Measurements from ENCODE around the gene ARIH2. TPM values are rescaled to one million over a fixed set of nuclear protein-coding genes. Genes with fewer than 3 reads are reported as not detected.

The ARIH2 gene
- polyA plus RNA-seq, 1 donor, result 63.2 TPM

DNA sequence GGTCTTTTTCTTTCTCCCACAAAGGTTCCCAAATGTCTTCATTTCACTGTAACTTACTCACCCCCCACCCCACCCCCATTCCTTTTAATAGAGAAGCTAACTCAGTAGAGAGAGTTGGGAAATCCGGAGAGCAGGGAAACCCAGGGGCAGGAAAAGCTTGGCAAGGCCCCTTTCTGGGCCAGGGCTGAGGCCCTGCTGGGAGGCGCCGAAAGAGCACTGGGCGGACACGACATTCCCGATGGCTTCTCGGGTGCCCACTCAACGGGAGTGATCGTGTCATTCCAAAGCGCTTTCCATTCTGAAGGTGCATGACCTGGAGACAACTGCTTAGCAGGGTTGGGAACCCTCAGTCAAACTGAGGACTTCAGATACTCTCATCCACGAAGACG lies 101.3 kb downstream of the ARIH2 start:
- DNase-seq (ENCODE audit: low read depth), result no peak

DNA sequence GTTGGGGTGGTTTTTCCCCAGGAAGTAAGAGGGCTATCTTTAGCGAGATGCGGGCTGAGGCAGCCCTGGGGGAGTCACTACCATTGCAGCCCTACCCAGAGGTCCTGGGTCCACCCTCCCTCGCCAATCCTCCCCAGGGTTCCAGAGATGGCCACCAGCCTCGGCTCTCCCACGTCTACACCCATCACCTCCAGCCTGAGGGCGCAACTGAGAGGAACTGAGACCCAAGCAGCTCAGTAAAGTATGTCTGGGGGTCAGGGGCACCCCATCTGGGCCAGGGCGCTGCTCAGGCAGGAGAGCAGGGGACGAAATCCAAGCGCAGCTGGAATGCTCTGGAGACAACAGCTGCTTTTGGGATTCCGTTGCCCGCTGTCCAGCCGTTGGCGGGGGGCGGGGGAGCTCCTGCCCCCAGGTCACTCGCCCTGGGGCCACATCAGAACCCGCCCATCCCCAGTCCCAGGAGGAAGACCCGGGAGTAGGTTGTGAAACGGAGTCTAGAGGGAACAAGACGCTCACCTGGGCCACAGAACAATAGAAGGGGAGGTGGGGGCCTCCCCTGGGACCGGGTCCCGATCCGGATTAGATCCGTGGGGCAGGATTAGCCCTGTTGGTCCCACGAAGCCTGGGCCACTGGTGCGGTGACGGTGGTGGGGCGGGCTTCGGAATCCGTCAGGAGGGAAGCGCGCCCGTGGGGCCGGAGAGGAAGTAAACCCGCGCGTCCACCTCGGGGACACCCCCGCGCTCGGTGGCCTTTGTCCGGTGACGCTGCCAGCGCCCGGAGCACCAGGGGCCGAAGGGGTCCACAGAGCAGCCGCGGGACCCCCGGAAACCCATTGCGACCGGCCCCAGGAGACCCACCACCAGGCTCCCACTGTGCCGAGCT lies 101.9 kb downstream of the ARIH2 start:
- no peak for DNase-seq (ENCODE audit: low read depth)

DNA sequence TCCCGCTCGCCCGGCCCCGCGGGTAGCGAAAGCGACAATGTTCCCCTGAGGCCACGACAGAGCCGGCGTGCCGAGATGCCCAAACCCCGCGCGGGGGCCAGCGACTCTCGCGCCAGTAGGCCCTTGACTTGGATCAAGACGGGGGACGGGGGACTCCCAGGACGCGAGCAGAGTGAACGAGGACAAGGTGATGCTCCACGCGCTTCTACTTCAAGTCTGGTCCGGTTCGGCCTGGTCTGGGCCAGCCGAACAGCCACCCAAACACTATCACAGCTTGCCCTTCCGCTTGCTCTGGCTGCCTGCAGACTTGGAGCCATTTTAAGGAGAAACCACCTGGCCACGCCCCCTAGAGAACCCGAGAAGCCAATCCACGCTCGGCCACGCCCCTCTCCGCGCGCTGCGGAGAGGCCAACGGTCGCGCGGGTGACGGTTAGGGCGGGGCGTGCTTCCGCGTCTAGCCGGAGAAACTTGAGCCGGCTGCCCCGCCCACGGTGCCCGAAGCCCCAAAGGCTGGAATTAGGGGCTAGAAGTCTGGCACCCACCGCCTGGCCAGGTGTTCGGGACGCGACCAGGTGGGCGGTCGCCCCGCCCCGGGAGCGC lies 102.7 kb downstream of the ARIH2 start:
- peak; percentile 92 for DNase-seq (ENCODE audit: low read depth)

DNA sequence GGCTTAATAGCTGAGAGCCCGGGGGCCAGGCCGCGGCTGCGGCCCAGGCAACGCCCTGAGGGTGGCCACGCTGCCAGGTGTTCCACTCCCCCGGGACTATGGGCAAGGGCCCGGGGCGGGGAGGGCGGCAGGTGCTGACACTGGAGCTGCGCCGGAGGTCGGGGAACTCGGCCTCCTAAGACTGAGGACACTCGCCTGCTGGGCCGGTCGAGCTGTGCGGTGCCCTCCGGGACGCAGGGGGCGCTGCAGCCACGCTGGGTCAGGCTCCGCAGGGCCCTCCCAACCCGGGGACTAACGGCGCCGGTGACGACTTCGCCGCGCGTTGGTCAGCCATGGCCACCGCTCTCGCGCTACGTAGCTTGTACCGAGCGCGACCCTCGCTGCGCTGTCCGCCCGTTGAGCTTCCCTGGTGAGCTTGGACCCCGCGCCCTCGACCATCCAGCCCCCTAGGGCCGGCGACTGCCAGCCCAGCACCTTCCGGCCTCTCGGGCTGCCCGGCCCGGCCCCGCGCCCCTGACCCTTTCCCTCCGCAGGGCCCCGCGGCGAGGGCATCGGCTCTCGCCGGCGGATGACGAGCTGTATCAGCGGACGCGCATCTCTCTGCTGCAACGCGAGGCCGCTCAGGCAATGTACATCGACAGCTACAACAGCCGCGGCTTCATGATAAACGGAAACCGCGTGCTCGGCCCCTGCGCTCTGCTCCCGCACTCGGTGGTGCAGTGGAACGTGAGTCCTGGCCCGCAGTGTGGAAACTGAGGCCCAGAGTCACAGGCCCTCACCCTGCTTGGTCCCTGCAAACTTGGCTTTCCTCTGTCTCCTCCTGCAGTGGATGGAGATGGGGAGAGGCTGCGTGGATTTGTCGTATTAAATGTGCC lies 103.4 kb downstream of the ARIH2 start, which contains the start of gene NDUFAF3:
Gene NDUFAF3, plus strand, starts transcription at position 309 of the 875 bp plus-strand sequence. Its CDS starts 24 bp downstream, at position 333.
- peak; percentile 60 for DNase-seq (ENCODE audit: low read depth)

DNA sequence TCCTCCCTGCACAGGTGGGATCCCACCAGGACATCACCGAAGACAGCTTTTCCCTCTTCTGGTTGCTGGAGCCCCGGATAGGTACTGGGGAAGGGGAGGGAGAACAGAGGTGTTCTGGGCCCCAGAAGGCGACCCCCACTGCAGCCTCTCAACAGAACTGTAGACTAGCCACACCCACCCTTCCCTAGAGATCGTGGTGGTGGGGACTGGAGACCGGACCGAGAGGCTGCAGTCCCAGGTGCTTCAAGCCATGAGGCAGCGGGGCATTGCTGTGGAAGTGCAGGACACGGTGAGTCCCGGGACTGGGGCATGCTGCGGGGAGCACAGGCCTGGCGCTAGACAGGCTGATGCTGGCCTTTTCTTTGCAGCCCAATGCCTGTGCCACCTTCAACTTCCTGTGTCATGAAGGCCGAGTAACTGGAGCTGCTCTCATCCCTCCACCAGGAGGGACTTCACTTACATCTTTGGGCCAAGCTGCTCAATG lies 104.1 kb downstream of the ARIH2 start:
- no peak for DNase-seq (ENCODE audit: low read depth)

DNA sequence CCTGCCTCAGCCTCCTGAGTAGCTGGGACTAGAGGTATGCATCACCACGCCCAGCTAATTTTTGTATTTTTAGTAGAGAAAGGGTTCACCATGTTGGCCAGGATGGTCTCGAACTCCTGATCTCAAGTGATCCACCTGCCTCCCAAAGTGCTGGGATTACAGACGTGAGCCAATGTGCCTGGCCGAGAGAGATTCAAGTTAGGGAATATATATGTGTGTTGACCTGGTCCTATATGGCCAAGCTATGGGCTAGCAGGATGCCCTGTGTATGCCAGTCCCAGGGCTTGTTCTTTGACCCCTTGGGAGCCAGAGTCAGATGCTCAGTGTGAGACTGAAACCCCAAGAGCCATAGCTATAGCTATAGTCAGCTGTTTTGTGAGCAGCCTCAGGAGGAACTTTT lies 105.1 kb downstream of the ARIH2 start:
- DNase-seq (ENCODE audit: low read depth), result no peak

DNA sequence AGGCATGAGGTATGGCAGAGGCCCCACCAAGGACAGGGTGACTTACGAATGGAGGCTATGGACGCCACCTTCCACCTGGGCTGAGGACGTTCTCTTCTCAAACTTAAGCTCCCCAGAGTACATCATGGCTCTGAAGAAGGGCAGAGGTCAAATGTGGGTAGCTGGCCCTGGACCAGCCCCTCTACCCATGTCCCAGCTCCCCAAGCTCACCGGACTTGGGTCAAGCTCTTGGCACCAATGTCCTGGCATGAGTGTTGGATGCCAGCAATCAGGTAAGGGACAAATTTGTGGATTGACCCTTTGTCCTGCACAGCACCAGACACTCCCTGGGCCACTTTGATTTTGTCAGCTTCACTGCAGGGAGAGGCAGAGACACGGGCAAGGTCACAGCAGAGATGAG lies 105.8 kb downstream of the ARIH2 start:
- no peak for DNase-seq (ENCODE audit: low read depth)

DNA sequence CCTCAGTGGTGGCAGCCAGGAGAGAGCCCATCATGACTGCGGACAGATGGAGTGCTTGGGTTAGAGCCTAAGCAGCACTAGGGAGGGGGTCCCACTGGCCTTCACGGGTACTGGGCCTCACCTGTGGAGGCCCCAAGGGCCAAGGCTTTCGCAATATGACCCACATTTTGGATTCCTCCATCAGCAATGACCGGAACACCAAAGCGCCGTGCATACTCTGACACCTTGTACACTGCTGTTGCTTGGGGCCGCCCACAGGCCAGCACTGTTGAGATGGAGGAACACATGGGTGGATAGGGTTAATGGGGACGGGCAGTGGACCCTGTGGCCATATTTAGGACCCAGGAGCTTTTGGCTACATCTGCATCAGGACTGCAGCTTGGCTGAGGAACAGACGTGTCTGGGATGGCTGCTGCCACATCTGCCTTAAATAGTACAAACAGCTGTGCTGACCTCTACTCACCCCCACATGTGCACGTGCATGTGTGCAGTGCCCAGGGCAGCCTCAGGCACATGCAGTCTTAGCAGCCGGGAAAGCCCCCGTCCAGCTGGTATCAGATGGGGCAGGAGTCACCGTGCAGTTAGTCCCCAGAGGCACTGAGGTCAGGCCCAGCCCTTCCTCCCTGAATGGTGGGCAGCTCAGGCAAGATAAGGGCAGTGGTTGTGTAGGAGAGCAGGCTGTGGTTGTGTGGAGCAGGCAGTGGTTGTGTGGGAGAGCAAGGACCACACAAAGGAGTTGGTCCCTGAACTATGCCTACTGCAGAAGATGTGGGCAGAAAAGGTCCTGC lies 106.6 kb downstream of the ARIH2 start:
- DNase-seq (ENCODE audit: low read depth), result no peak

DNA sequence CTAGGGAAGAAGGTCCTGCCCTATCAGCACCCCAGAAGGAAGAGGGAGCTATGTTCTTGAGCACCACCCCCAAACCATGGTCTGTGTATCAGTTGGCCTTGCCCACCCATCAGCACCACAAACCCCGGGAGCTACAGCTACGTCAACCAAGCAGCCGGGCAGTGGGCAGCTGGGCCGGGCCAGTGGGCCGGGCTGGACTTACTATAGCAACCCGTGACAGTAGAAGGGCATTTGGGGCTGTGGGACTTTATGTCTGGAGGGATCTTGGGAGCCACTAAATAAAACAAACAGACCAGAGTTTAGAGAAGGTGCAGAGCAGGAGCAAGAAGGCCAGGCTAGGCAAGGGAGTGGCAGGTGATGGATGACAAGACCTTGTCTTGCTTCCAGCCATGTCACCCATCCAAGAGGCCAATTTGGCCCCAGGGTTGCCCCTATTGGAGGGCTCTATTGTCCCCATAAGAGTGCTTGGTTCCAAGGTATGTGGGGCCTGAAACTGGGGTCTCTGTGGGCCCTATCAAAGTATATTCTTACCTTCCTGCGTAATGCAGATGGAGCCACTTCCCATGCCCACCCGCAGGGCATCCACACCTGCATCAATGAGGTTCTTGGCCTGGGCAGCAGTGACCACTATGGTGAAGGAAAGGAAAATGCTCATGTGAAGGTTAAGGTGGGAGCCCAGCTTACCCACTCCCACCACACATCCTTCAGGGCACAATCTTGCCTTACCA lies 107.3 kb downstream of the ARIH2 start:
- DNase-seq (ENCODE audit: low read depth), result no peak

DNA sequence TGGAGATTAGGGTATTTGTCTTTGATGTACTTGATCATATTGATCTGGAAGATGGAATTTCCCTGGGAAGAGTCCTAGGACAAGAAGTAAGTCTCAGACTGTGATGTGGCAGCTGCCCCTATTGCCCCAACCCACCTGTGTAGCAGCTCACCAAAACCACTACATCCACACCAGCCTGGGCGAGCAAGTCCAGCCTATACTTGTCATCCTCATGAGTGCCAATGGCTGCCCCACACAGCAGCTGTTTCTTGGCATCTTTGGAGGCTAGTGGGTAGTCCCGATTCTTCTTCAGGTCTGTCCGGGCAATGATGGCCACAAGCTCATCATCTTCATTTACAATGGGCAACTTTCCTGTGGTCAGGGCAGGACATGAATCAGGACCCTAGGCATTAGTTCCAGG lies 107.9 kb downstream of the ARIH2 start:
- DNase-seq (ENCODE audit: low read depth), result no peak

DNA sequence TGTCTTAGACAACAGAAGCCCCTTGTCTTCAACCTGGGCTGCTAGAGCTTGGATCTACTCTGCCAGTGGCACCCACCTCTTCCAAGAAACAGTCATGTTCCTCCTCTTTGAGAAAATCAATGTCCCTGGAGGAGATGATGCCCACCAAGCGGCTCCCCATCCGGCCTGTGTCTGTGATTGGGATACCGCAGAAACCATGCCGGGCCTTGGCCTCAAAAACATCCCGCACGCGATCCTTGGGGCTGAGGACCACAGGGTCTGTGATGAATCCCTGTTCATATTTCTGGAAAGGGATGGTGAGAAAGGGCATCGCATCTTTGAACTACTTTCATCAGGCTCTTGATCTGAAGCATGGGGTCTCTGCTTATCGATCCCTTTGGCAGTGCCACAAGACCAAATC lies 109.0 kb downstream of the ARIH2 start:
- no peak for DNase-seq (ENCODE audit: low read depth)

DNA sequence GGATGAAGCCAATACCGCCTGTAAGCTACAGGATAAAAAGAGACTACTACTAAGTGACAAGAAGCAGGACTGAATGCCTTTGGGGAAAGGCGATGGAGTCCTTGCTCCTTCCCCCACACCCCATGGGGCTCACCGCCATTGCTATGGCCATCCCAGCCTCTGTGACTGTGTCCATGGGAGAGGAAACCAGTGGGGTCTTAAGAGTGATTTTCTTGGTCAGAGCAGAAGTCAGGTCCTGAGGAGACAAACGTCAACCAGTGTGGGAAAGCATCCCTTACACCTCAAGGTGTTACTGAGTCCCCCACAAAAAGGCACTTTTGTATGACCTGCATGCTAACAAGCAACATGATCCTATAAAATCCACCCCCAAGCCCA lies 109.6 kb downstream of the ARIH2 start:
- no peak for DNase-seq (ENCODE audit: low read depth)

DNA sequence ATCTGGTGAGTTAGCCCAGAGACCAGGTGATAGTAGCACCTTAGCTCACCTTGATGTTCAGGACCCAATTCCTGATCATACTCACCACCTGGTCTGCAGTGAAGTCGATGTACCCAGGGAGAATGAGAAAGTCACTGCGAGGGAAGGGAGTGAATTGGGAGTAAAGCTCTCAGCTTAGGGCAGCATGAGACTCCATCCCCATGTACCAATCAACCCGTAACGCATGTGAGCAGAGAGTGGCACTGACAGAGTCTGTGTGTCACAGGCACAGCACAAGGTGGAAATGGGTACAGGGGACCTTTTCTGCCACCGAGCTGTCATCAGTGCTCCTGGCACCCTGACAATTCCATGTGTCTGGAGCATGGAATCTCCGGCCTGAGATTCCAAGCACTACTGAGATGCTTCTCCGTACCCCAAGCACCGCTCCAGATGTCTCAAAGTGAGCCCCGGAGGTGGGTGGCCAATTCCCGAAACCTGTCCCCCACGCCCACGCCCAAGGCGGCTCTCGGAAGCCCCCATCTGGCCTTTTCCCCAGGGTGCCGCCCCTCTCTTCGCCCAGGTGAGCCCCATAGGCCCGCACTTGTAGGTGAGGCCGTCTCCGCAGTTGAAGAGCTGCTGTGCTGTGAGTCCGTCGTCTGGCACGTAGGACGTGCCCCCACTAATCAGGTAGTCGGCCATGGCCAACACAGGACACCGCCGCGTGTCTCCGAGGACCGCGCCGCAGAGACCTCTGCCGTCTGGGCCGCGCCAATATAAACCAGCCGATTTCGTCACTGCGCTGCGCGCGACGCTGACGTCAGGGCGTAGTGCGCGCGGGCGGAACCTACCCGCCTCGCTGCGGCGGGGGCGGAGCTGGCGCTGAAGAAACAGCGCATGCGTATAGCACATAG lies 110.3 kb downstream of the ARIH2 start, which contains the start of gene IMPDH2:
Gene IMPDH2, minus strand, starts transcription at position 726 of the 890 bp plus-strand sequence. Its CDS starts 48 bp downstream, at position 678.
- peak; percentile 91 for DNase-seq (ENCODE audit: low read depth)

DNA sequence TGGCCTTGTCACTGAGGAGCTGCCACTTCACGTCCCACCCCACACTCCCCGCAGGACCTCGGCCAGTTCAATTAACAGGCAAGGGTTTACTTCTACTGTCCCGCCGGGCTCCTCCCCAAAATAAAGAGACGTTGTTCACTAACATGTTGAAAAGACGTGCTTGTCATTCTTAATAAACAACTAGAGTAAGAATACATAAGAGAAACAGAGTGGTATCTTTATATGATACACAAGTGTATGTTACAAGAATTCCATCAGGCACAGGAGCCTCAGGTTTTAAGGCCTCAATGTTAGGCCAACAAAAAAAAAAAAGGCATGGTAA lies 110.9 kb downstream of the ARIH2 start:
- DNase-seq (ENCODE audit: low read depth), result no peak

DNA sequence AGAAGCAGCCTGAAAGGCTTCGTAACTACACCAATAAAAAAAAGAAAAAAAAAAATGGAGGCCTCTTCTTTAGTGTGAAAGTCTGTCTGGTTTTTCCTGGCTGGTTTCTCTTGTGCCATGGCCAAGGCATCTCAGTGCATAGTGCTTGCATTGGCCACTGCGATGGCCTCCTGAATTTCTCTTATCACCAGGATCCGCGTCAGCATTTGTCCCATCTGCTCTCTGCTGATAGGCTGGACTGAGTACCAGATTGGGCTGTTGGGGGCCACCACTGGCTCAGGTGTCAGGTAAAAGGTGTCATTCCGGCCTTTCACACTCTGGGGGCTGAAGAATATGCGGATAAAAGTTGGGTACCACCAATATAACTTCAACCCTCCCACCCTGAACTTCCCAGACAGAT lies 111.7 kb downstream of the ARIH2 start:
- DNase-seq (ENCODE audit: low read depth), result no peak

DNA sequence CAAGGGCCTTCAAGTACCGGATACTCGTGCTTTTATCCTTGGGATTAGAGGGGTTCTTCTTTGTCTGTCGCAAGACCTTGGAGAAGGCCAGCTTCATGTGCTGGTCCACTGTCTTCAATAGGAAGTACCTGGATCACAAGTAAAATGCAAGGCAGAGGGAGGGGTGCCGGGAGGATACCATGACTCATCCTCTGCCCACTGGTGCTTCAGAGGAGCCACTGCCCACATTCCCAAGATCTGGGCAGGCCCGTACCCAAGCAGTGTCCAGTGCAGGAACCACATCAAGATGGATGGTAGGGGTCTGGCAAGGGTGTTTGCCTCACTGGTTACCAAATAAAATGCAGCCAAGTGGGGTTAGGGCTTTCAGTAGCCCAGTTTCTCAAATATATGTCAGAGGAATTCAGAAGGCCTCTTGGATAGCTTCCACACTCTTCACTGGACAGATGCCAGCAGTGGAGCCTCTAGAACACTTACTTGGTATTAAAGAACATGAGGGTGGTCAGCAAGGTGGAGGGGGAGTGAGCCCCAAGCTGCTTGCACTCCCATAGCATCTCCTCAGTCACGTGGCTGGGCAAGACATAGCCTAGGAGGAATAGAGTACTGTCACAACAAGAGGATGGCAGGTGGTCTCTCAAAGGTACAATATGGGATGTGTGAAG lies 114.1 kb downstream of the ARIH2 start:
- no peak for DNase-seq (ENCODE audit: low read depth)

DNA sequence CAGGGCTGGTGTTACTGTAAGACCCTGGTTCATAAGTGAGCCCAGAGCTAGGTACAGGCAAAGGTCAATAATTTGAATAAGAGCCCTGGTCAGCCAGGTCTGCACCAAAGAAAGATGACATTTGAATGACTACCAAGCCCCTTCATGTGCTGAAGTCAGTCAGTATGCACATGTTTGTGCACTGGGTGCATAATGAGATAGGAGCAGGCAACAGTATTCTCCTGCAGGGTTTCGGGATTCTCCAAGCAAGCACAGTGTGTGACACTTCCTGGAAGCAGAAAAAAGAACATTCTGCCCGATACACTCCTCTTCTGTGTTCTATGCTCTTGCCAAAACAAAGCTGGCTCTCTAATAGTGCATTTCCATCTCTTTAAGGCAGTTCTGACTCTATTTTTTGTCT lies 116.0 kb downstream of the ARIH2 start:
- DNase-seq (ENCODE audit: low read depth), result no peak

DNA sequence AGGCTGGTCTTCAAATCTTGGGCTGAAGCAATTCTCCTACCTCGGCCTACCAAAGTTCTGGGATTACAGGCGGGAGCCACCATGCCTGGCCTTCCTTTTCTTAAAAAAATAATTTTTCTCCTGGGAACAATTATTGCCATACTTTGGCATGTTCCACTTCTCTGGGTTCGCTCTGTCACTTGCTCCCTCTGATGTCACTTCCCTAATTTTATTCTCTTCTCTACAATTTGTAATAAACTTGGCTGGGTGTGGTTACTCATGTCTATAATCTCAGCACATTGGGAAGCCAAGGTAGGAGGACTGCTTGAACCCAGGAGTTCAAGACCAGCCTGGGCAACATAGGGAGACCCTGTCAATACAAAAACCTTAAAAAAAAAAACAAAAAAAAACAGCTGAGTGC lies 116.6 kb downstream of the ARIH2 start:
- no peak for DNase-seq (ENCODE audit: low read depth)
